ENCODE data around the gene RELA. TPM values are rescaled to one million over a fixed set of nuclear protein-coding genes. Genes with fewer than 3 reads are reported as not detected.

The RELA gene
- total and polyA plus RNA-seq, 2 donors (not counting 1 experiment from before 2014, with no cell fraction given): 124 to 154 TPM

- no peak overlapping the region for H3K4me3 ChIP-seq (ENCODE audit: control extremely low read depth in 1 of 5, extremely low read depth in 1 of 5, insufficient read depth in 1 of 5, low read depth in 2 of 5, low read length in 4 of 5)
- Mint-ChIP-seq H3K27me3 (no peaks in the 10 kb centered on the region), H3K4me1 (peaks cover 16% of the 10 kb centered on the region), H3K27ac (no peak overlapping the region), H3K9me3 (ENCODE audit: insufficient read depth) (no peaks in the 10 kb centered on the region), H3K4me3 (no peak overlapping the region)
- no peak overlapping the region for H3K4me2 ChIP-seq (replicated peaks; ENCODE audit: low read depth, low read length, poor library complexity, severe bottlenecking)
- H3K27me3 ChIP-seq (replicated peaks in 1 of 4; ENCODE audit: control extremely low read depth in 1 of 4, control insufficient read depth in 3 of 4, insufficient read depth in 4 of 4, low read length in 3 of 4): no peaks in the 10 kb centered on the region
- peaks cover 6 to 23% of the 10 kb centered on the region in 2 donors for H3K4me1 ChIP-seq (ENCODE audit: control insufficient read depth in 2 of 2, insufficient read depth in 2 of 2, low read length in 2 of 2)
- ATAC-seq (ENCODE audit: low read depth): no peak
- no peak overlapping the region for H3K27ac ChIP-seq (ENCODE audit: low read length in 2 of 2)
- no peak for TF ChIP-seq CTCF (IDR thresholded peaks at IDR 0.05)
- TF ChIP-seq EZH2 (IDR thresholded peaks at IDR 0.05; ENCODE audit: borderline replicate concordance, insufficient read depth, low read depth, low read length, poor library complexity, severe bottlenecking): no peak
- WGBS (ENCODE audit: insufficient coverage): 96% methylated on average over 10 of the region's 11 CpGs
- H3K36me3 ChIP-seq (replicated peaks in 1 of 2; ENCODE audit: control extremely low read depth in 1 of 2, control insufficient read depth in 1 of 2, extremely low read depth in 1 of 2, insufficient read depth in 2 of 2, low read length in 1 of 2): peaks cover 0 to 74% of the 10 kb centered on the region in 2 experiments
- ChIA-PET POLR2A (interaction anchor here (1.5 kb wide), 1 partner anchor 10 kb away, joined by 8 read pairs; no protein-coding TSS in a partner anchor), CTCF (interaction anchor here (6.7 kb wide), 1 partner anchor 10 kb away, joined by 86 read pairs; the partner anchor contains the start of gene SIPA1)
- no peak overlapping the region for H2AFZ ChIP-seq (ENCODE audit: insufficient read depth, low read depth, low read length, poor library complexity, severe bottlenecking)
- no peak overlapping the region for H3K9ac ChIP-seq (ENCODE audit: low read length)
- no peak for DNase-seq
- no peaks in the 10 kb centered on the region for H3K9me3 ChIP-seq (ENCODE audit: control extremely low read depth in 1 of 3, control insufficient read depth in 2 of 3, insufficient read depth in 1 of 3, low read length in 2 of 3)
- H4K20me1 ChIP-seq (ENCODE audit: control insufficient read depth, insufficient read depth, low read length, poor library complexity, severe bottlenecking): peaks cover 52% of the 10 kb centered on the region
- peaks cover 85% of the 10 kb centered on the region for H3K79me2 ChIP-seq (ENCODE audit: control insufficient read depth, insufficient read depth, low read length)
- intact Hi-C loops (cut with micrococcal nuclease): no loop called here
These were observed 32.5 kb downstream of the RELA start for GRCh38 chr11:65630215-65630614.

- no peak for ATAC-seq (ENCODE audit: low read depth)
- Histone ChIP-seq H3K4me3 (ENCODE audit: control extremely low read depth in 1 of 5, extremely low read depth in 1 of 5, insufficient read depth in 1 of 5, low read depth in 2 of 5, low read length in 4 of 5) (no peak overlapping the region), H3K9me3 (ENCODE audit: control extremely low read depth in 1 of 3, control insufficient read depth in 2 of 3, insufficient read depth in 1 of 3, low read length in 2 of 3) (no peaks in the 10 kb centered on the region), H3K27me3 (replicated peaks in 1 of 4; ENCODE audit: control extremely low read depth in 1 of 4, control insufficient read depth in 3 of 4, insufficient read depth in 4 of 4, low read length in 3 of 4) (no peaks in the 10 kb centered on the region), H3K4me1 (ENCODE audit: control insufficient read depth in 2 of 2, insufficient read depth in 2 of 2, low read length in 2 of 2) (peaks cover 6 to 23% of the 10 kb centered on the region in 2 donors), H3K4me2 (replicated peaks; ENCODE audit: low read depth, low read length, poor library complexity, severe bottlenecking) (no peak overlapping the region), H3K36me3 (replicated peaks in 1 of 2; ENCODE audit: control extremely low read depth in 1 of 2, control insufficient read depth in 1 of 2, extremely low read depth in 1 of 2, insufficient read depth in 2 of 2, low read length in 1 of 2) (peaks cover 0 to 74% of the 10 kb centered on the region in 2 experiments), H2AFZ (ENCODE audit: insufficient read depth, low read depth, low read length, poor library complexity, severe bottlenecking) (no peak overlapping the region), H4K20me1 (ENCODE audit: control insufficient read depth, insufficient read depth, low read length, poor library complexity, severe bottlenecking) (peaks cover 49% of the 10 kb centered on the region), H3K79me2 (ENCODE audit: control insufficient read depth, insufficient read depth, low read length) (peaks cover 83% of the 10 kb centered on the region), H3K27ac (ENCODE audit: low read length in 2 of 2) (no peak overlapping the region), H3K9ac (ENCODE audit: low read length) (no peak overlapping the region)
- 97% methylated on average over 14 of the region's 14 CpGs for WGBS (ENCODE audit: insufficient coverage)
- Mint-ChIP-seq H3K4me3 (no peak overlapping the region), H3K27me3 (no peaks in the 10 kb centered on the region), H3K4me1 (peaks cover 14% of the 10 kb centered on the region), H3K9me3 (ENCODE audit: insufficient read depth) (no peaks in the 10 kb centered on the region), H3K27ac (no peak overlapping the region)
- POLR2A ChIA-PET: no interaction called here
- CTCF ChIA-PET: interaction anchor here (6.7 kb wide), 1 partner anchor 10 kb away, joined by 86 read pairs; the partner anchor contains the start of gene SIPA1
- TF ChIP-seq CTCF (IDR thresholded peaks at IDR 0.05): no peak
- no peak for TF ChIP-seq EZH2 (IDR thresholded peaks at IDR 0.05; ENCODE audit: borderline replicate concordance, insufficient read depth, low read depth, low read length, poor library complexity, severe bottlenecking)
- intact Hi-C loops (cut with micrococcal nuclease): no loop called here
- no peak for DNase-seq
These were observed 33.1 kb downstream of the RELA start for GRCh38 chr11:65629579-65629978.

Data from B cell (primary cell).